Mucosa of rectum (tissue), 2 donors: ENCODE data around the gene RXFP3.

Source experiments
- H3K27ac ChIP-seq, 2 donors: one replicate each; pipeline ENCODE4 v1.7.0; 2013; ENCODE audit warnings: inconsistent platforms in 2 of 2, low read depth in 2 of 2, low read length in 2 of 2
- H3K27me3 ChIP-seq, 2 donors: one replicate each; pipeline ENCODE4 v1.7.0; 2013; ENCODE audit warnings: low read length in 2 of 2; ENCODE audit not compliant: control insufficient read depth in 2 of 2, insufficient read depth in 2 of 2
- H3K36me3 ChIP-seq, 2 donors: one replicate each; pipeline ENCODE4 v1.7.0; 2013; ENCODE audit warnings: low read length in 2 of 2; ENCODE audit not compliant: control insufficient read depth in 2 of 2, insufficient read depth in 2 of 2
- H3K4me1 ChIP-seq, 2 donors: one replicate each; pipeline ENCODE4 v1.7.0; 2013; ENCODE audit warnings: low read length in 2 of 2, mild to moderate bottlenecking in 1 of 2; ENCODE audit not compliant: control insufficient read depth in 2 of 2, insufficient read depth in 2 of 2
- H3K4me3 ChIP-seq, 2 donors: one replicate each; pipeline ENCODE4 v1.7.0; 2013; ENCODE audit warnings: low read length in 2 of 2
- H3K9ac ChIP-seq, 2 donors: one replicate each; pipeline ENCODE4 v1.7.0; 2013; ENCODE audit warnings: low read length in 2 of 2, low read depth in 1 of 2, mild to moderate bottlenecking in 1 of 2
- H3K9me3 ChIP-seq, 2 donors: one replicate each; pipeline ENCODE4 v1.7.0; 2013; ENCODE audit warnings: low read length in 2 of 2; ENCODE audit not compliant: control insufficient read depth in 2 of 2
- donor health status: healthy.
- donor health status: Normal muscosa, but diverticular disease.

RXFP3 gene

DNA sequence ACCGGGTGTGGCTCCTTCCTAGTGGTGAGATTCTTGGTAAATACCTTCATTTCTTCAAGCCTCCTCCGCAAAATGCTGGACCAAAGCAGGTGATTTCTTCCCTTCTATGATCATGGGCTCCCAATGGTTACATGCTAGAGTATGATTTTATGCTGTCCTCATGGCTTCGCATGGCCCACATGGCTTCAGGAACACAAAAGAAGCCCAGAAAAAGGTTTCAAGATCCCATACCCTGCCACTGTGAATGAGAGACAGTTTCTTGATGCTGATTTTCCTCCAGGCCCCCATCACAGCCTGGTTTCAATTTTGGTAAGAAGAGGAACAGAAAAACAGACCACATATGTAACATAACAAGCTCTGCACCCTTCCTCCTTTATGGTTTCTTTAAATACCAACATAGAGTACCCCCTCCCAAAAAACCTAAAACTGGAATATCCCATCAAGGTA is 2.4 kb upstream of the RXFP3 start:
- Histone ChIP-seq H3K4me1 (no peaks in the 10 kb centered on the region), H3K4me3 (no peak overlapping the region)

DNA sequence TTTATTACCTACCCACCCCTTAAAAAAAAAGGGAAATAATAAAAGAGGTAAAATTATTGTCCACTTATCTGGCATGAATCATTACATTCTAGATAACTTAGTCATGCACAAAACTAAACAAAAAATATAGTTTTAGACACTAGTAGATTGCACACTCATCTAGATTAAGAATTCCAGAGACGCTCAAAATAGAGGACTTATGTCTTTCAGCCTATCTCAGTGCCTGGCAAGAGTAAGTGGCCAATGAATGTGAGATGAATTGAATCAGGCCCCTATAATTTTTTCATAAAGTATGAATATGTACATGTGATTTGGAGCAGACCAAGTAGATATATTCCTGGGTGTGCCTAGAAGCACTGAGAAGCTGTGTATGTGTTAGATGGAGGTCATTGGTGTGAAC is 2.0 kb upstream of the RXFP3 start:
- Histone ChIP-seq H3K36me3 (no peaks in the 10 kb centered on the region), H3K27me3 (peaks cover 5 to 14% of the 10 kb centered on the region in 2 donors), H3K9ac (no peak overlapping the region), H3K4me3 (no peak overlapping the region), H3K9me3 (no peaks in the 10 kb centered on the region), H3K27ac (no peak overlapping the region), H3K4me1 (no peaks in the 10 kb centered on the region)

More for the DNA sequence above, 2.4 kb upstream of the RXFP3 start:
- Histone ChIP-seq H3K27ac (no peak overlapping the region), H3K27me3 (peaks cover 5 to 11% of the 10 kb centered on the region in 2 donors), H3K36me3 (no peaks in the 10 kb centered on the region), H3K9ac (no peak overlapping the region), H3K9me3 (no peaks in the 10 kb centered on the region)

DNA sequence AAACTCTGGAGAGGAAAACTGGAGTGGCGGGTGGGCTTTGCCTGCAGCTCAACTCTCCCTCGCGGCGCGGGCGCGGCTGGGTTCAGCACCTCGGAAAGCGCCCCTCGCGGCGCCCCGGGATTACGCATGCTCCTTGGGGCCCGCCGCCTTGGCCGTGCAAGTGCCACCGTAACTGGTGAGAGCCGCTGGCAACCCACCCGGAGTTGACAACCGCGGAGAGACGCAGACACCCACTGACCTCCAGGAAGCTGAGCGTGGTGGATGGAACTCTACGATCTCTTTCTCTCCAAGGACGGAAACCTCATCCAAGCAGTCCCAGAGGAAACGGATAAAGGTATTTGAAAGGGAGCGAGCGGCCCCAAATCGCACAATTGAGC is 194 bp upstream of the RXFP3 start:
- H3K4me1 ChIP-seq = no peaks in the 10 kb centered on the region
- no peaks in the 10 kb centered on the region for H3K36me3 ChIP-seq
- H3K9me3 ChIP-seq = no peaks in the 10 kb centered on the region
- H3K27me3 ChIP-seq = peaks cover 5 to 14% of the 10 kb centered on the region in 2 donors
- no peak overlapping the region for H3K9ac ChIP-seq
- peak overlapping the region in 1 of 2 donors; percentile 9 for H3K4me3 ChIP-seq
- no peak overlapping the region for H3K27ac ChIP-seq

DNA sequence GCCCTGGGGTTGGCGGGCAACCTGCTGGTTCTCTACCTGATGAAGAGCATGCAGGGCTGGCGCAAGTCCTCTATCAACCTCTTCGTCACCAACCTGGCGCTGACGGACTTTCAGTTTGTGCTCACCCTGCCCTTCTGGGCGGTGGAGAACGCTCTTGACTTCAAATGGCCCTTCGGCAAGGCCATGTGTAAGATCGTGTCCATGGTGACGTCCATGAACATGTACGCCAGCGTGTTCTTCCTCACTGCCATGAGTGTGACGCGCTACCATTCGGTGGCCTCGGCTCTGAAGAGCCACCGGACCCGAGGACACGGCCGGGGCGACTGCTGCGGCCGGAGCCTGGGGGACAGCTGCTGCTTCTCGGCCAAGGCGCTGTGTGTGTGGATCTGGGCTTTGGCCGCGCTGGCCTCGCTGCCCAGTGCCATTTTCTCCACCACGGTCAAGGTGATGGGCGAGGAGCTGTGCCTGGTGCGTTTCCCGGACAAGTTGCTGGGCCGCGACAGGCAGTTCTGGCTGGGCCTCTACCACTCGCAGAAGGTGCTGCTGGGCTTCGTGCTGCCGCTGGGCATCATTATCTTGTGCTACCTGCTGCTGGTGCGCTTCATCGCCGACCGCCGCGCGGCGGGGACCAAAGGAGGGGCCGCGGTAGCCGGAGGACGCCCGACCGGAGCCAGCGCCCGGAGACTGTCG is 976 bp downstream of the RXFP3 start:
- Histone ChIP-seq H3K4me1 (no peaks in the 10 kb centered on the region), H3K36me3 (no peaks in the 10 kb centered on the region), H3K9ac (no peak overlapping the region), H3K4me3 (no peak overlapping the region), H3K27ac (no peak overlapping the region), H3K9me3 (no peaks in the 10 kb centered on the region), H3K27me3 (peaks cover 5 to 14% of the 10 kb centered on the region in 2 donors)

DNA sequence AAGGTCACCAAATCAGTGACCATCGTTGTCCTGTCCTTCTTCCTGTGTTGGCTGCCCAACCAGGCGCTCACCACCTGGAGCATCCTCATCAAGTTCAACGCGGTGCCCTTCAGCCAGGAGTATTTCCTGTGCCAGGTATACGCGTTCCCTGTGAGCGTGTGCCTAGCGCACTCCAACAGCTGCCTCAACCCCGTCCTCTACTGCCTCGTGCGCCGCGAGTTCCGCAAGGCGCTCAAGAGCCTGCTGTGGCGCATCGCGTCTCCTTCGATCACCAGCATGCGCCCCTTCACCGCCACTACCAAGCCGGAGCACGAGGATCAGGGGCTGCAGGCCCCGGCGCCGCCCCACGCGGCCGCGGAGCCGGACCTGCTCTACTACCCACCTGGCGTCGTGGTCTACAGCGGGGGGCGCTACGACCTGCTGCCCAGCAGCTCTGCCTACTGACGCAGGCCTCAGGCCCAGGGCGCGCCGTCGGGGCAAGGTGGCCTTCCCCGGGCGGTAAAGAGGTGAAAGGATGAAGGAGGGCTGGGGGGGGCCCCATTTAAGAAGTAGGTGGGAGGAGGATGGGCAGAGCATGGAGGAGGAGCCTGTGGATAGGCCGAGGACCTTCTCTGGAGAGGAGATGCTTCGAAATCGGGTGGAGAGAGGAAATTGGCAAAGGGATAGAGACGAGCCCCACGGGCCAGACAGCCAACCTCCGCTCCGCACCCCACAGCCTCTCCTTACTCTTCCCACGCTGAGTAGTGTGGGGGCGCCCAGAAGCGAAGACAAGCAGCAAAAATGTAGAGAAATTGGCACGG is 1.7 kb downstream of the RXFP3 start:
- H3K4me3 ChIP-seq = no peak overlapping the region
- no peak overlapping the region for H3K9ac ChIP-seq
- no peaks in the 10 kb centered on the region for H3K9me3 ChIP-seq
- H3K36me3 ChIP-seq = no peaks in the 10 kb centered on the region
- peaks cover 5 to 14% of the 10 kb centered on the region in 2 donors for H3K27me3 ChIP-seq
- no peaks in the 10 kb centered on the region for H3K4me1 ChIP-seq
- H3K27ac ChIP-seq = no peak overlapping the region

DNA sequence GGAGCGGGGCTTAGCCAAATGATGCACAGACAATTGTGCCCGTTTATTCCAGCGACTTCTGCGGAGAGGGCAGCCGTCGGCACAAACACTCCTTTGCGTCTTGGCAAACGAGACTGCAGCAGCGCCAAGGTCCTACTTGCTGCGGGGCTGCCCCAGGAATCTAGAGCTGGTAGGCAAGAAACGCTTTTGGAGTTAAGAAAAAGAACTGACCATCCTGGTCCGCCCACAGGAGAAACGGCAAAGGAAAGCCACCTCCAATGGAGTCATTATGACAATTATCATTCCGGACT is 2.3 kb downstream of the RXFP3 start:
- no peaks in the 10 kb centered on the region for H3K36me3 ChIP-seq
- H3K9me3 ChIP-seq = no peaks in the 10 kb centered on the region
- no peaks in the 10 kb centered on the region for H3K4me1 ChIP-seq
- H3K27me3 ChIP-seq = peaks cover 5 to 14% of the 10 kb centered on the region in 2 donors
- H3K4me3 ChIP-seq = no peak overlapping the region
- H3K27ac ChIP-seq = no peak overlapping the region
- H3K9ac ChIP-seq = no peak overlapping the region

DNA sequence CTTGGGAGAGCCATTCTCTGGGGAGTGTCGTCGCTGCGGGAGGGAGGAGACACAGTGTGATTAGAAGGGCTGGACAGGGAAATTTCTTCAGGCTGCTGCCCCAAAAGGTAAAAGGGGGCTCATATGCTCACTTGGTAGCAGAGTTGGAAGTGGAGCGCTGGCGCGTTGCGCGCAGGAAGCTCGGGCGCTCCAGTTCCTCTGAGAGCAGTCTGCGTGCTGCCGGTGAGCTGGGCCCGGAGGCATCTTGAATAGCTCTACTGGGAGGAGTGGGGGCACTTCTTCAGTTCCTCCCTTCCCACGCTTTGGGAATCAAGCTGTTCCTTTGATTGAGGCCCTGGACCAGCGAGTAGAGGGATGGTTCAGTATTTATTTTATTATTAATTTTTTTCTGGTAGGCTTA is 2.7 kb downstream of the RXFP3 start:
- Histone ChIP-seq H3K9ac (no peak overlapping the region), H3K4me1 (no peaks in the 10 kb centered on the region), H3K27me3 (peaks cover 5 to 14% of the 10 kb centered on the region in 2 donors), H3K9me3 (no peaks in the 10 kb centered on the region), H3K27ac (no peak overlapping the region), H3K36me3 (no peaks in the 10 kb centered on the region), H3K4me3 (no peak overlapping the region)

DNA sequence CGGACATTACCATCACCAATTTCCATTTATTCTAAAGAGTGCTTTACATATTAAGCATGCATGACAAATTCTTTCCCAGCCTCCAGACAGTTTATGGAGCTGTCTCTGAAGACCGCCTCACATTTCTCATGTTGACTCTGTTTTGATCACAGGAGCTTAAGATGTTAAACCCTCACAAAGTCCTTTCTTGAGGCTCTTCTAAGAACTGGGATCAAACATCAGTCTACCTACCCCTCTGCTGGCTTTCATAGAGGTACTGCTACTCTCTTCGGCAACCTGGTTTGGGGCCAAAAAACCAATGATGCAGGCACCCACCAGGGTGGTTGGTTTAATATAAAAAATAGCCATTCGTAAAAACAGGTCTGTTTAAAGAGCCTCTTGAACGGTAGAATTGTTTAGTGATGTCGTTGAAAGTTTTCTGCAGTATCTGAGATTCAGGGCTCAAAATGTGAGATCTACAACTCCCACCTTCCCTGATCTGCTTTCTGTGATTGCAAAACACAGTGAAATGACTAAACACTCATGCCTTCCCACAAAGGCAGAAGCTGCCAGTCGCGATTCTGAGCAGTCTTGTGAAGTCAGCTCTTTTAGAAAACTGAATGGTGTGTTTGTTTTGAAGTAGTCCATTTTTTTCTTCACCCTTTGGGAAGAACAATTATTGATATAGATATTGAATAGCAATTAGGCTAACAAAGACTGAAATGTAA is 3.5 kb downstream of the RXFP3 start:
- no peaks in the 10 kb centered on the region for H3K9me3 ChIP-seq
- H3K9ac ChIP-seq = no peak overlapping the region
- H3K4me1 ChIP-seq = no peaks in the 10 kb centered on the region
- H3K4me3 ChIP-seq = no peak overlapping the region
- no peak overlapping the region for H3K27ac ChIP-seq
- H3K27me3 ChIP-seq = peaks cover 5 to 14% of the 10 kb centered on the region in 2 donors
- H3K36me3 ChIP-seq = no peaks in the 10 kb centered on the region

DNA sequence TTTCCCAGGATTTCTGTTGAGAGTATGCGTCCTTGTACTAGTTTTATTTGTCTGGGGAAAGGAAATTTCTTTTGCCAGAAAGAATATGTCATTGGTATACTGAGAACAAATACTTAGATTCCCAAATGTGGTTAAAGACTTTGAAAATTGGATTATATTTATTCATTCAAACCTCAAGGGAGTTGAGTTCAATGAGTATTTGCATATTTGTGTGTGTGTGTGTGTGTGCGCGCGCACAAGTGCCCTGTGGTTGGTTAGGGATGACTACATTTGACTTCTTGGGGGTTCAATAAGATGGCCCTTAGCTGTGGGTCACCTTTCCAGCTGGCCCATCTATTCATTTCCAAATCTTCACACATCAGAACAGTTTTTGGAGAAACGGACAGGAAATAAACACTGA is 4.9 kb downstream of the RXFP3 start:
- H3K9me3 ChIP-seq = no peaks in the 10 kb centered on the region
- no peak overlapping the region for H3K27ac ChIP-seq
- no peak overlapping the region for H3K9ac ChIP-seq
- no peak overlapping the region for H3K4me3 ChIP-seq
- H3K36me3 ChIP-seq = no peaks in the 10 kb centered on the region
- peaks cover 5 to 10% of the 10 kb centered on the region in 2 donors for H3K27me3 ChIP-seq
- H3K4me1 ChIP-seq = no peaks in the 10 kb centered on the region

DNA sequence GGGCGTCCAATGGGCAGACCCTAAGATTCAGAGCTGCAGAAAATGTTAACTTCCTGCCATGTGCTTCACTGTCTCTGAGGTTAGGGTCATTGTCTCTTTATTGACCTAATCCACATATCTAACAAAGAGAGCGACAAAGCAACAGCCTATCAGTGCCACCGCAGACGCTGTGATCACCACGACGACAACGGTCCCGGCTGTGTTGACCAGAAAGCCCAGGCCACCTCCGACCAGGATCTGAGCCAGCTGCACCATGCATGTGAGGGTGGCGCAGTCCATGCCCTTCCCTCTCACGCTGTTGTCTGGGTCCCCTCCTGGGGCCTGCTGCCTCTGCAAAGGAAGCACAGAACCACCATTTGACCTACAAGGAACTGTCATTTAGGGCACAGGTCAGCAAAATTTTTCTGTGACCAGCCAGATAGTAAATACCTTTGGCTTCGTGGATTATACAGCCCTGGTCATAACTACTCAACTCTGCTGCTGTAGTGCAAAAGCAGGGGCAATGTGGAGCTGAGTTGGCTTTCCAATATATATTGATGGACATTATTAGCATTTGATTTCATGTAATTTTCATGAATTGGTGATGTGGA is 8.5 kb downstream of the RXFP3 start:
- Histone ChIP-seq H3K9me3 (no peaks in the 10 kb centered on the region), H3K27me3 (no peaks in the 10 kb centered on the region), H3K27ac (no peak overlapping the region), H3K4me3 (no peak overlapping the region), H3K9ac (no peak overlapping the region), H3K36me3 (no peaks in the 10 kb centered on the region), H3K4me1 (no peaks in the 10 kb centered on the region)
